Natural killer cell (primary cell): Measurements from ENCODE around the gene CEP104. TPM values are rescaled to one million over a fixed set of nuclear protein-coding genes. Genes with fewer than 3 reads are reported as not detected.
A peak's percentile ranks its signal among the peaks of the same experiment; 100 is the strongest.

Source experiments
- ATAC-seq, 3 donors: fragments of 150-1000 bp in 2 of 3; fragments of 200-7000 bp in 1 of 3; cut with Tn5 transposase; 1 replicate in 1 of 3; 2 replicates in 2 of 3; pipeline ENCODE4 v1.10.0; 2021; ENCODE audit warnings: mild to moderate bottlenecking in 2 of 3, moderate library complexity in 2 of 3
- DNase-seq, 2 donors: peaks; one replicate each; pipeline versions ENCODE4 v3.0.0 to v3.0.0-alpha.2; 2013 to 2021; ENCODE audit warnings: mixed read lengths in 1 of 2
- H3K27ac ChIP-seq: one replicate; pipeline ENCODE4 v1.5.1; 2013; ENCODE audit warnings: mild to moderate bottlenecking, low read length
- H3K27me3 ChIP-seq: one replicate; pipeline ENCODE4 v1.6.1; 2013; ENCODE audit warnings: low read length; ENCODE audit not compliant: control insufficient read depth, insufficient read depth
- H3K36me3 ChIP-seq: one replicate; pipeline ENCODE4 v1.6.1; 2013; ENCODE audit warnings: low read length; ENCODE audit not compliant: control insufficient read depth, insufficient read depth
- H3K4me1 ChIP-seq: one replicate; pipeline ENCODE4 v1.6.1; 2013; ENCODE audit warnings: low read length; ENCODE audit not compliant: control insufficient read depth, insufficient read depth
- H3K4me3 ChIP-seq: one replicate; pipeline ENCODE4 v1.5.1; 2013; ENCODE audit warnings: low read length
- H3K9me3 ChIP-seq: one replicate; pipeline ENCODE4 v1.6.1; 2013; ENCODE audit warnings: low read length; ENCODE audit not compliant: control insufficient read depth, insufficient read depth
- H3K27ac Mint-ChIP-seq, 2 donors: one replicate each; pipeline ENCODE4 v1.8.0; 2022; ENCODE audit warnings: mild to moderate bottlenecking in 2 of 2, mixed read lengths in 2 of 2, moderate library complexity in 1 of 2
- H3K27me3 Mint-ChIP-seq, 2 donors: one replicate each; pipeline ENCODE4 v1.8.0; 2022; ENCODE audit warnings: low read depth in 2 of 2, mixed read lengths in 2 of 2
- H3K36me3 Mint-ChIP-seq: one replicate; pipeline ENCODE4 v1.8.0; 2022; ENCODE audit warnings: mixed read lengths
- H3K4me1 Mint-ChIP-seq, 2 donors: one replicate each; pipeline ENCODE4 v1.8.0; 2022; ENCODE audit warnings: mixed read lengths in 2 of 2
- H3K4me3 Mint-ChIP-seq: one replicate; pipeline ENCODE4 v1.8.0; 2022; ENCODE audit warnings: mild to moderate bottlenecking, moderate library complexity, mixed read lengths
- H3K9me3 Mint-ChIP-seq, 2 donors: one replicate each; pipeline ENCODE4 v1.8.0; 2022; ENCODE audit warnings: mixed read lengths in 2 of 2
- CTCF ChIP-seq: fragments of 200-600 bp; IDR thresholded peaks from one replicate; pipeline ENCODE4 v1.8.0; 2022; ENCODE audit warnings: antibody characterized with exemption
- WGBS: methylation state at CpG from one replicate; pipeline ENCODE4 v1.1.7; 2013; ENCODE audit warnings: missing lambda C conversion rate; ENCODE audit not compliant: insufficient coverage; 5-methylcytosine and 5-hydroxymethylcytosine counted together
- intact Hi-C: fragments of 100-400 bp; cut with micrococcal nuclease; formaldehyde crosslinking; loops from one replicate; pipeline ENCODE4 v1.14.2; 2022
- total RNA-seq, 4 donors: library from RNA; stranded (reverse); fragments of 120-200 nt in 1 of 4; gene quantifications; one replicate each; pipeline versions ENCODE4 v1.2.3 to v1.2.4, GENCODE V29; 2013 to 2022

CEP104 gene
- total RNA-seq, 3 donors from 2014 or later (not counting 1 experiment from before 2014, with no cell fraction given): 37.1 to 60.2 (median 51.8) TPM

DNA sequence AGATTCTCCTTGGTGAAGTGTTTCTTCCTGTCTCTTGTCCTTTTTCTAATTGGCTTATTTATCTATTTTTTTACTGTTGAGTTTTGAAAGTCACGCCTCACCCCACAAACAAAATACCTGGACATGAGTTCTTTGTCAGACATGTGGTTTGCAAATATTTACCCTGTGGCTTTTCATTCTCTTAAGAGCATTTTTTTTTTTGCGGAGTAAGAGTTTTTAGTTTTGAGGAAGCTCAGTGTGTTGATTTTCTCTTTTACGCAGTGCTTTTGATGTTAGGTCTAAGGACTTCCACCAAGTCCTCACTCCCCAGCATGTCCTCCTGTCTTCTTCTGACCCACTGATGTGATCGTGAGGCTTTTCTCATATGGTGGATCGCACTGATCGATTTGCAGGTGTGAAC, 7.9 kb upstream of the CEP104 start:
- Histone ChIP-seq H3K9me3 (no peaks in the 10 kb centered on the region), H3K36me3 (peaks cover 16% of the 10 kb centered on the region), H3K4me3 (no peak overlapping the region), H3K4me1 (no peaks in the 10 kb centered on the region), H3K27ac (no peak overlapping the region), H3K27me3 (no peaks in the 10 kb centered on the region)
- no peak for TF ChIP-seq CTCF
- WGBS: 82% methylated on average over 5 of the region's 6 CpGs
- intact Hi-C loops: no loop called here
- peaks cover 10 to 19% of the 10 kb centered on the region in 2 donors for H3K4me1 Mint-ChIP-seq
- ATAC-seq (no peak), DNase-seq (no peak)
- no peak overlapping the region for H3K4me3 Mint-ChIP-seq
- peak overlapping the region in 1 of 2 donors; percentile 17 for H3K27ac Mint-ChIP-seq
- no peaks in the 10 kb centered on the region for H3K36me3 Mint-ChIP-seq
- H3K27me3 Mint-ChIP-seq: no peaks in the 10 kb centered on the region
- no peaks in the 10 kb centered on the region for H3K9me3 Mint-ChIP-seq

GRCh38 chr1:3863231-3863935, 6.4 kb upstream of the CEP104 start:
- Mint-ChIP-seq H3K36me3 (no peaks in the 10 kb centered on the region), H3K9me3 (no peaks in the 10 kb centered on the region), H3K27me3 (no peaks in the 10 kb centered on the region), H3K4me1 (peaks cover 13 to 14% of the 10 kb centered on the region in 2 donors), H3K4me3 (no peak overlapping the region), H3K27ac (no peak overlapping the region)
- Histone ChIP-seq H3K27ac (no peak overlapping the region), H3K4me1 (peaks cover 4% of the 10 kb centered on the region), H3K9me3 (no peaks in the 10 kb centered on the region), H3K4me3 (no peak overlapping the region), H3K27me3 (no peaks in the 10 kb centered on the region), H3K36me3 (peaks cover 9% of the 10 kb centered on the region)
- DNase-seq (no peak), ATAC-seq (no peak)
- intact Hi-C loops: no loop called here
- 83% methylated on average over 12 of the region's 12 CpGs for WGBS
- TF ChIP-seq CTCF: no peak

DNA sequence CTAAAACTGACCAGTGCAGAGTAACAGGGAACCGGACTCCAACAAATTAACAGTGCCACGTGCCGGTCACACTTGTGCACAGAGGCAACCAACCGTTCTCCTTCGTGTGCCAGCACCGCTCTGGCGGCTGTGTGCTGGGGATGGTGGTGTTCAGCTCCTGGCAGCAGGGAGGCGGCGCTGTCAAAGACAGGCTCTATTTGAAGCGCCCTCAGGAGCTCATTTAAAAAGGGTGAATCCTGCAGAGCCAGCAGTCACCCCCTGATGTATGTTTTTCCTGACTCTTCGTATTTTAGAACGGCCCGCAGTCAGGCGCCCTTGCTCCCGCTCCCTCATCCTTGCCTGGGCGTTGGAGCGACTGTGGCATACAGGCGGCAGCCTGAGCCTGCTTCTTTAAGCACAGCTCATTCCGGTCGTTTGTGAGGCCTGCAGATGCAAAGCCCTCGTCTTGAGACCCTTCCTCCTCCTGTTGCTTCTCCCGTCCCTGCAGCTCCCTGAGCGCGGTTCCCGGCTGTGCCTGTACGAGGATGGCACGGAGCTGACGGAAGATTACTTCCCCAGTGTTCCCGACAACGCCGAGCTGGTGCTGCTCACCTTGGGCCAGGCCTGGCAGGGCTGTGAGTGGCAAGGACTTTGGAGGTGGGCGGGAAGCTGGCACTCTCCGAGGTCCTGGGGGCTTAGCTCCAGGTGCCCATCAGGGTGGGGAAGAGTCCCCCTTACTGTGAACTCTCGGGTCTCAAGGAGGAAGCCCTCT, 1.4 kb upstream of the CEP104 start:
- no peak for TF ChIP-seq CTCF
- H3K27ac ChIP-seq: no peak overlapping the region
- intact Hi-C loops: no loop called here
- Mint-ChIP-seq H3K9me3 (no peaks in the 10 kb centered on the region), H3K4me3 (peak overlapping the region; percentile 98), H3K27ac (peak overlapping the region in 1 of 2 donors; percentile 22), H3K36me3 (no peaks in the 10 kb centered on the region), H3K27me3 (no peaks in the 10 kb centered on the region), H3K4me1 (peaks cover 17 to 27% of the 10 kb centered on the region in 2 donors)
- H3K27me3 ChIP-seq: no peaks in the 10 kb centered on the region
- H3K36me3 ChIP-seq: no peaks in the 10 kb centered on the region
- ATAC-seq (no peak), DNase-seq (peak in 1 of 2 donors; percentile 35)
- H3K4me3 ChIP-seq: no peak overlapping the region
- no peaks in the 10 kb centered on the region for H3K9me3 ChIP-seq
- H3K4me1 ChIP-seq: peaks cover 25% of the 10 kb centered on the region
- 88% methylated on average over 34 of the region's 34 CpGs for WGBS
